HG03280 (cell line): ENCODE results near the gene OR2A25.
"Not testable (repeated sequence)": the region's sequence is repeated elsewhere in the genome, so short reads cannot be mapped to it uniquely, and the experiment has no call there.

Experiments used
- ATAC-seq: cut with Tn5 transposase; IDR thresholded peaks from one replicate; pipeline ENCODE4 v1.9.1; 2021; ENCODE audit warnings: mild to moderate bottlenecking, moderate library complexity; ENCODE audit not compliant: unreplicated experiment

The OR2A25 gene, protein sequence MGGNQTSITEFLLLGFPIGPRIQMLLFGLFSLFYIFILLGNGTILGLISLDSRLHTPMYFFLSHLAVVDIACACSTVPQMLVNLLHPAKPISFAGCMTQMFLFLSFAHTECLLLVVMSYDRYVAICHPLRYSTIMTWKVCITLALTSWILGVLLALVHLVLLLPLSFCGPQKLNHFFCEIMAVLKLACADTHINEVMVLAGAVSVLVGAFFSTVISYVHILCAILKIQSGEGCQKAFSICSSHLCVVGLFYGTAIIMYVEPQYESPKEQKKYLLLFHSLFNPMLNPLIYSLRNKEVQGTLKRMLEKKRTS

DNA sequence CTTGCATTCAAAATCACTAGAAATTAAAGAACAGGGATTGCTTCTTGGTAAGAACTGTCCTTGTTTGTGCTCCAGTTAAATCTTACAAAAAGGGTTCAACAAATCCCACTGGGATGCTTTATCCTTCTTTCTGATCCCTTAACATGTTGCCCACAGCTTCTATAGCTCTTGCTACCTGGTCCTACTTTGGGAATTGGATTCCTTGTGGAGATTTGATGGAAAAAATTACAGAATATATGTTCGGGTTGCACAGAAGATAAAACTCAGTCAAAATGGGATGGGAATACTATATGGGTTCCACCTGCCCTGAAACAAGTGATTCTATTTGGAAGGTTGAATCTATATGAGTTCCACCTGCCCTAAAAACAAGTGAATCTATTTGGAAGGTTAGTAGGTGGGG is at the start of gene OR2A25:
Gene OR2A25 (plus strand): TSS at position 301 of the 400 bp plus-strand sequence. CDS start 4,409 bp downstream, outside the sequence.
- no peak for ATAC-seq

DNA sequence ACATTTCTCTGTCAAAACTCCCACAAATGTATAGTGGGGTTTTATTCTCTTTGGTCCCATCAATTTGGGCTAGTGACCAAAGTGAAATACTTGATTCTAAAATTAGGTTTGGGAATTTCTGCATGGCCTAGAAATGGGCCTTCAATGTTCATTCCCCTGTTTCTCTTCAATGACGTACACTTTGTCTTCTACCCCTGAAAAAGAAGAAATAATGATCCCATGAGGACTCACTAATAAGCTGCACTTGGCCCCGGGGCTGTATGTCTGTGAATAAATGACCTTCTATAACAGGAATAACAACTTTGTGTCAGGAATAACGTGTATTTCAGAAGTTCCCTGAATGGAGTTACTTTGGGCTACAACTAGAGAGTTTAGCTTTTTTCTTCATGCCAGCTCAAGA is 49.3 kb upstream of the OR2A25 start:
- no peak for ATAC-seq

DNA sequence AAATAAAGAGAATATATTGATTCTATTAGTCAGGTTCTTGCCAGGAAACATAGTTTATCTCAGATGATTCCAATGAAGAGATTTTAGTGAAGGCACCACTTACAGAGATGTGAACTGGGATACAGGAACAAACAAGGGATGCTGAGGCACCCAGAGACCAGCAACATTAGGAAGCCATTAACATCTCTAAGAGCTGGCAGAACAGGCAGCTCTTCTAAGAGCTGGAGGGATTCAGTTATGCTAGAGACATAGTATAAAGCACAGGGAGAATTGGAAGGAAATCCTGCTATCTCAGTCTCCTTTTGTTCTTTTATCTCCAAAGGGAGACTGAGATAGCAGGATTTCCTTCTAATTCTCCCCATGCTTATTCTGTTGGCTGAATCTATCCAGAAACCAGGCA is 47.4 kb upstream of the OR2A25 start:
- ATAC-seq: no peak

DNA sequence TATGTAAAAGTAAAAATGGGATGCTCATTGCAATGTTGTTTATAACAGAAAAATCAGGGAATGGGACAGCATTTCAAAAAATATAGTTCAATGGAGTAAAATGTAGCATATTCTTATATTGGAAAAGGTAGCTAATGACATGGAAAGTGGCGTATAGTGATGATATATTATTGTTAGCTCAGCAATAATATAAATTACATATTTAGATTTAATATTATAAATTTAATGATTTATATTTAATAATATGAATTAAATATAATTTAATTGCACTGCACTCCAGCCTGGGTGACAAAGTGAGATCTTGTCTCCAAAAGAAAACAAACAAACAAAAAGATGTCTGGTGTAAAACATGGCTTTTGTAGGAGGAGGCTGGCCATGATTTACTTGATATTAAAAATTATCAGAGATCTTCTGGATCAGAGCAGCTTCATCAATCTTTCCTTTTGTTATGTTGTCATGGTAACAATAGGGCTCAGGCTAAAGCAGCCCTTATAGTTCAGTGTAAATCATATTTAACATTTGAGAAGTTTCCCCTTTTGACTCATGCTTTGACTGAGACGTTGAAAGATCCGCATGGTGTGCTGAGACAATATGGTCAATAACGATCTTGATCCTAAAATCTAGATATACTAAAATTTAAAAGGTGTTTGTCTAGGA is 46.3 kb upstream of the OR2A25 start:
- no peak for ATAC-seq

DNA sequence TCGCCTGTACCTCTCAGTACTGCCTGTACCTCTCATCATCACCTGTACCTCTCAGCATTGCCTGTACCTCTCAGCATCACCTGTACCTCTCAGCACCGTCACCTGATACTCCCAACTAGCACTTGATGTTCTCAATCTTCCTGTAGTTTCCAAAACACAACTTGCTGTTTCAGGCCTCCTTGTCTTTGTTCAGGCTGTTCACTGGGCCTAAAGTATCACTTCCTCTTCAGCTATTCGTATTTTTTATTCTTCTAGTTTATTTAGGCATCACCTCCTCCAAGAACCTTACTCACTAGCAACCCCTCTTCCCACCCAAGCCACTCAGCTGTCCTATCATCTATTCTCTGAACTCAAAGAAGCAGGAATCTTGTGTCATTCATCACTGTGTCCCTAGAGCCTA is 45.4 kb upstream of the OR2A25 start:
- no peak for ATAC-seq

DNA sequence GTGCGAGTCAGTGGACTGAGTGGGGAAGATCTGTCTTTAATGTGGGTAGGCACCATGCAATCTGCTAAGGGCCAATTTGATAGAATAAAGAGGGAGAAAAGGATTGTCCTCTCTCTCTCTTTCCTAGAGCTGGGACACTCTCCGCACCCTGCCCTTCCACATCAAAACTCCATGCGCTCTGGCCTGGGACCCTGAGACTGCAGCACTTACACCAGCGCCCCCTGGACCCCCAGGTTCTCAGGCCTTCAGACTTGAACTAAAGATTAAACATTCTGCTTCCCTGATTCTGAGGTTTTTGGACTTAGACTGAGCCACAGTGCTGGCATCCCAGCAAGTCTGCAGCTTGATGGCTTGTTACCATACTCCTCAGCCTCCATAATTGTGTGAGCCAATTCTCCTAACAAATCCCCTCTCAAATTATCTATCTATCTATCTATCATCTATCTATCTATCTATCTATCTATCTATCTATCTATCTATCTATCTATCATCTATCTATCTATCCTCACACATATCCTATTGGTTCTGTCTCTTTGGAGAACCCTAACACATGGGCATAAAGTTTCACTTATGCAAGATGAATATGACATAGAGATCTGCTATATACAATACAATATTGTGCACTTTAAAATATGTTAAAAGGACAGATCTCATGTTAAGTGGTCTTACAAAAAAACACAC is 43.3 kb upstream of the OR2A25 start:
- ATAC-seq: no peak

DNA sequence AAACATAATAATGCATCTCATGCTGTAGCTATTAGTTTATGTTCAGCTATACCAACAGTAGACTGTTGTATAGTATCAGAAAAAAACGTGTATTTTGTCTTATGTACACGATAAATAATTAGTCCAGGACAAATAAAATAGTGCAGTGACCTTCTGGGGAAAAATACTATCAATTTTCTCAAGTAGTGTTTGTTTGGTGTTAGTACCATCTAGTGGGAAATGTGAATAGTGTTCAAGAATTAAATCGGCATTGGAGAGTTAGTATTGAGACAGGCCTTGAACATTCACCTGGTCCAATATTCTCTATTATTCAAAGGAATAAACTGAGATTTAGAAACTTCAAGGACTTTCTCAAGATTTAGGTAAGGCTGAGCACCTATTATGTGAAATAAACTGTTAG is 42.5 kb upstream of the OR2A25 start:
- no peak for ATAC-seq

DNA sequence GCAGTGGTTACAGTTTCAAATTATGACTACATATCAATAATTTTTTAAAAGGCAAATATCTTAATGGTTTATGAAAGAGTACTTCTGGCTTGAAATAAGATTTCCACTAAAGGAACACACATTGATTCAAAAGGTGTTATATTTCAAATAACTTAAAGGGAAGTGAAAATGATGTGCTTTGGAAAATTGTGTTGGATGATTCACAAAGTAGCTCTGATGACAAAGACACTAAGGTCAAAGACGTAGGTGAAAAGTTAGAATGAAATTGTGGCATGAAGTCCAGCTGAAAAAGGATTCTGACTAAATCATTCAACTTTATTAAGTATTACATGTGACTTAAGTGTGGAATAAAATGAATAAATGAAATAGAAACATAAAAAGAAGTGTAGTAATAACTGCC is 41.6 kb upstream of the OR2A25 start:
- no peak for ATAC-seq

DNA sequence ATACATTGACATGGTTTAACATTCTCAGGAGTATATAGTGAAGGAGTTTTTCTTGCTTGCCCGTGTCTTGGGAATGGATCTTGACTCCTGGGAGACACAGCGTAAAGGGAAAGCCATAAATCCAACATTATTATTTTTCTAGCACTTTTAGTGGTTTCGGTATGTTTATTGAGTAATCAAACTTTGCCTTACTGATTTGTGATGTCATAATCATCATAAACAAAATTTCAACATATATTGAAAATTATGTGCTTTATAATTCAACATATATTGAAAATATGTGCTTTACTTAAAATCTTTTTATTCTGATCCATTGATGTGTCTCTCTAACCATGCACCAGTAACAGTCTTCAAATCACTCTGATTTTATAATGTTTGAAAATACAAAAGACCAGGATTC is 41.1 kb upstream of the OR2A25 start:
- no peak for ATAC-seq

DNA sequence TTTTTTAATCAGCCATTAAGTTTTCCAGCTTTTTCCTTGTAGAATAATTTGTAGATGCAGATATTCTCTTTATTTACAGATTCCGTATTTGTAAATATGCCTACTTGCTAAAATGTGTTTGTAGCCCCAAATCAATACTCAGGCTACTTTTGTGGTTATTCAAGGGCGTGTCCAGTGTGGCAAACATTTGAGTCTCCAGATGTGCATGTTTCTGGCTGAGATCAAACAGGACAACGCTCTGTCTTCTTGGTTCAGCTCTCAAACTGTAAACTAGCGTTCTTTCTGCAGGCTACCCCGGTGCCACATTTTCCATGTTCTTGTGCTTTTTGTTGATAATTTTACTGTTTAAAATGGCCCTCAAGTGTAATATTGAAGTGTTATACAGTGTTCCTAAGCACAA is 37.1 kb upstream of the OR2A25 start:
- no peak for ATAC-seq

DNA sequence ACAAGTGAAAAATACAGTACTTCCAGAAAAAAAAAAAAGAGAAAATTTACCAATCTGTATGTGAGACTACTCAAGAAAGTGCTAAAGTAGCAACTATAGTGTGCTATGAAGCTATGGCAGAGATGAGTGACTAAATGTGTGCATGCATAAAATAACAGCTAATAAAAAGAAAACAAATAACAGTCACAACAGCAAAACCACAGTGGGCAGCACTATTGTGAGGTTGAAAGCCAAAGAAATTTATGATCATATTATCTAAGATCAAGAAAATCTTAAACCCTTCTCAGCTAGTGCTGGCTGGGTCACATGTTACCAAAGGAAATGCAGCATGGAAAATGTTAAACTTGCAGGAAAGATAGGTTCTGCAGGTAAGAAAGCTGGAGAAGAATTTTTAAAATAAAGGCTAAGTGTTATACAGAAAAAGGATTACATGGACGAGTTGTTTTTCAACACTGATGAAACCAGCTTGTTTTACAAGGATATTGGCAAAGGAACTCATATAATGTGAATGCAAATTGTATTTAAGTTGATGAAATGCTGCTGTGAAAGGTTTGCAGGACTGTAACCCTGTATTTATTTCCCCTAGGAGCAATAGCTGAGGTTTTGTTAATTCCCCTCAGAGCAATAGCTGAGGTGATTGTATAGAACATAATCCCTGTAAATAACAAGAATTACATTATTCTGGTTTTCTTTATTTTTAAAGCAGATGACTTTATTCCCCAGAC is 36.5 kb upstream of the OR2A25 start:
- no peak for ATAC-seq

DNA sequence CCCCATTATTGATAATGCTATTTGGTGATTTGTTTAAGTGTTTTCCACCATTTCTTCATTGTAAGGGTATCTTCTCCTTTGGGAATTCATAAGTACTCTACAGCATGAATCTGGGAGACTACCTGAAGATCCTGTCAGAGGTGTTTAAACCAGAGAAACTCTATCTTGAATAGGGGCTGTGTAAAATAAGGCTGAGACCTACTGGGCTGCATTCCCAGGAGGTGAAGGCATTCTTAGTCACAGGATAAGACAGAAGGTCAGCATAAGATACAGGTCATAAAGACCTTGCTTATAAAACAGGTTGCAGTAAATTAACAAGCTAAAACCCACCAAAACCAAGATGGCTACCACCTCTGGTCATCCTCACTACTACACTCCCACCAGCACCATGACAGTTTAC is 34.2 kb upstream of the OR2A25 start:
- no peak for ATAC-seq

DNA sequence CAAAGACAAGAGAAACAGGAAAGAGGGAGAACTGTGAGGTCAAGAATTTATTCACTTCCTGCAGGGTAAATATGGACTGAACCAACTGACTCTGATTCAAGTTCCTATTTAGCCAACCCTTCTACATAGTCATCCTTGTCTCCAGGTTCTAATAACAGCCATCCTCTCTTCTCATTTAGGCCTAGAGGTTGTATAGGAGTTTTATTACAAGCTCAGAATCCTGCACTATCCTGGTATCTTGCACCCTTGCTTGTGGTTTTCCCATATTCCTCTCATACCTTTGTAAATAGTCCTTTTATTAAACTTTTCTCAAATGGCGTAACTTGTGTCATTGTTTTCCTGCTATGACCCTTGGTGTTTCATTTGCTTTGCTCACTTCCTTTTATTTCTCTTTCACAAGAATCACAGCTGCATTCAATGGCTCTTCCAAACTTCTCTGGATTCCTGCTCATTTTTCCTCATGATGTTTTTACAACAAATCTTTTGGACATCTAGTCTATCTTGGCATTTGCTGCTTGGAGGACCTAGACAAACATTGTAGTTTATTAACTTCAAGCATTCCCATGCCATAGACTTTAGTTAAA is 33.2 kb upstream of the OR2A25 start:
- no peak for ATAC-seq

DNA sequence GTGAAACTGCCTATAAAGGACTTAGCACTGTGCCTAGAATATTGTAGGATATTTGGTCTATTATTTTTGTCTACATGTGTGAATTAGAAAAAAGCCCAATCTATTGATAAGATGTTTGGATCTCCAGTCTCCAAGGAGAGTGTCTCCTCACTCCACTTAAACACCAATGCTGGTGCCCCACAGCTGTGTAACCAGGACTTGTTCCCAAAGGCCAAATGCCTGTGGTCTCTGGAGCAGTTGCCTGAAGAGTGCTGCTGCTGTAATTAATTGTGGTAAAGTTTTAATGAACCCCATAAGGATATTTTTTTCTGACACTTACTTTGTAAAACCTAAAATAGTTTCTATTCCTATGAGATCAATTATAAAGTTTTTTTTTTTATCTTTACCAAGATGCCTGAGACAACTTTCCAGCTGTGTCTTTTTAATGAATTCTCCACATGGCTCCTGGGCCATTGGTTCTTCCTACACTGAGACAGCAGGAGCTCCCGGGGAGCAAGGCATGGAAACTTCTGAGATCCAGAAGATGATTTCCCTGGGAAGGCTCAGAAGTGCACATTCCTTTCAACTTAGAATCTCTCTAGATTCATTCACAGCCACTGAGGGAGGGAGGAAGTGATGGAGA is 32.1 kb upstream of the OR2A25 start:
- ATAC-seq: no peak

DNA sequence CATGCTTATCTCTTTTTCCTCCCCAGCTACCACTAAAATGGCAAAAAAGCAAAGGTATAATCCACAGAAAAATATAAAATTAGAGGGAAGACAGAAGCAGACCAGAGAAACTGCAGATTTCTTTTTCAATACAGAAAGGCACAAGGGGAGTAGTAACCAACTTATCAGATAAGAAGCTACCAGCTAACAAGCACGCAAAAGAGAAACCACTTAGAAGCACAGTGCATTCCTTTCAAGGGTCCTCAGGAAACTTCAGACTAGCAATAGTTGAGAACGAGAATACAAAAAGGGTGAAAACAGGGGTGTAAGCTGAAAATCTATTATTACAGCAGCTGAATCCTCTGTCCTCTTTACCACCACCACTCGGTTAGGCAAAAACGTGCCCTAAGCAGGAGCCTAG is 30.7 kb upstream of the OR2A25 start:
- no peak for ATAC-seq

DNA sequence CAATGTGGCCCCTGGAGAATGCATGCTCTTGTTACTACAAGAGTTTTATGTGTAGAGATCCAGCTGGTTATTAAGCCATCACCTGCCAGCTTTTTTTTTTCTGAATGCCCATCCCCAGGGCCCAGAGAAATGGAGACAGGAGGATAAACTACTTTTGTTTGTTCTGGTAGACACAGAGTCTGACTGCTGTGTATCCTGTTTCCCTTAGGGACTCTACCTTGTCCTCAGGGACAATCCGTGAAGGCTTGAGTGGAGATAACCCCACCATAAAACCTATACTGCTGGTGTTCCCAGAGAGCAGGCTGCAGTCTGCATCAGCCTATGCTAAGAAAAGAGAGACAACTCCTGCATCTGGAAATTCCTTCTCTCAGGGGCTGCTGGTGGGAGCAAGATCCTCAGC is 21.0 kb upstream of the OR2A25 start, which contains the start of gene OR2A5:
Gene OR2A5 (plus strand): TSS at position 301 of the 400 bp plus-strand sequence. CDS start 1,454 bp downstream, outside the sequence.
- ATAC-seq: no peak

DNA sequence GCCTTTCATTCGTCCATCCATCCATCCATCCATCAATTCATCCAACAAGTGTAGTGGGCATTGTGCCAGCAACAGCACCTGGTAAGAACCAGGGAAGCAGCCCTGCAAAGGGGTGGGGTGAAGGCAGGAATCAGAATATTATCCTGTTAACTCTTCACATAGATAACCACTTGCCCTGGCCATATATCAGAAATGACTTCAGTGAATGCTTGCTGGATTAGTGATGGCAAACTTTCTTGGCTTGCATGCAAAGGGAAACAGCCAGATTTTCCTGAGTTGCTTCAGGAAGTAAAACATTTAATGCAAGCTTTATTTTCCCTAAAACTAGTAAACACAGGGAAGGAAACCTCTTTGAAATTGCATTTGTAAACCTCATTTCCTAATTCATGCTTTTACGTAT is 20.1 kb upstream of the OR2A25 start:
- no peak for ATAC-seq

DNA sequence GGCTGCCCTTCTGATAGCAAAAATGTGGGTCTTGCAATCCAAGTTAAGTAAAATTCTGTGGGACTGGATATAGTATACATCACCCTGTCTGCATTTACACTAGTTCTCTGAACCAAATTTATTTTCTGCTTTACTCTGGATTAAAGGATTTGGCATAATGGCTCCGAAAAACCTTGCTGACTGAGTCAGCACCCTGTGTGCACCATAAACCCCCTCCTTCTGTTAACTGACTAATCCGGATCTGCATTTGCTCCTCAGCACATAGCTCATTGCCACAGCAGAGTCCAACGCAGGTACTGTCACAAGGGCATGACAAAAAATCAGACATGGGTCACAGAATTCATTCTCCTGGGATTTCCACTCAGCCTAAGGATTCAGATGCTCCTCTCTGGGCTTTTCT is 19.5 kb upstream of the OR2A25 start:
- no peak for ATAC-seq

DNA sequence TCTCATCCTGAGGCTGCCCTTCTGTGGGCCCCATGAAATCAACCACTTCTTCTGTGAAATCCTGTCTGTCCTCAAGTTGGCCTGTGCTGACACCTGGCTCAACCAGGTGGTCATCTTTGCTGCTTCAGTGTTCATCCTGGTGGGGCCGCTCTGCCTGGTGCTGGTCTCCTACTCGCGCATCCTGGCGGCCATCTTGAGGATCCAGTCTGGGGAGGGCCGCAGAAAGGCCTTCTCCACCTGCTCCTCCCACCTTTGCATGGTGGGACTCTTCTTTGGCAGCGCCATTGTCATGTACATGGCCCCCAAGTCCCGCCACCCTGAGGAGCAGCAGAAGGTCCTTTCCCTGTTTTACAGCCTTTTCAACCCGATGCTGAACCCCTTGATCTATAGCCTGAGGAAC is 18.7 kb upstream of the OR2A25 start:
- not testable (repeated sequence) for ATAC-seq

DNA sequence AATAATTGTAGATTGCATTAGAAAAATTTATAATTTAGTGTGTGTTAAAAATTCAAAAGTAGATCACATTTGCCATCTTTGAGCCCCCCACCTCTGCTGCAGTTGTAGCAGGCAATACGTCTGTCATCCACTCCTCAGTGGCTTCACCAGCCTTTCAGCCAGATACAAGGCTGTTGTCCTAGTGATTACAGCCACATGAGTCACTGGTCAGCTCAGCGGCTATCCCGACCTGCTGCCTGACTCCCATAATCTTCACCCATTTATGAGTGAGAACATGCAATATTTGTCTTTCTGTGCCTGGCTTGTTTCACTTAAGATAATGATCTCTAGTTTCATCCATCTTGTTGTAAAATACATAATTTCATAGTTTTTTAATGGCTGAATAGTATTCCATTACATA is 11.7 kb upstream of the OR2A25 start:
- no peak for ATAC-seq

DNA sequence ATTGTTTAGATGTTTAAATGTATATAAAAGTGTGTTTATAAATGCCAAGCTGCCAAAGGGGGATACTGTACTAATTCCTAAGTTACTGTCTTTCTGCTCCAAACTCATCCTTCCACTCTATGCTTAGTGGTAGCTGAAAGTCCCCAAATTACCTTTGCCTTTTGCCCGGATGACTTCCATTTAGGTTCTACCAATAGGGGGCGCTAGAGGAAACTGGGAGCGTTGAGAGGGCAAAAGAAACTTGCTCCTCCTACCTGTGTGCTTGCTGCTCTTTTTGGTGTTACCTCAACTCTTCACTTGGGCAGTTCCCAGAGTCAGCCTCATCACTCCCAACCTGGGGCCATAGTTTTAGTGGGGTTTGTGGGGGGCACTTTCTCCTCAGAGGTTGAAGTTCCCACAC is 5.9 kb upstream of the OR2A25 start:
- ATAC-seq: no peak
